GM19468 (cell line): Measurements from ENCODE around the gene USP20.

Experiments
- ATAC-seq: cut with Tn5 transposase; IDR thresholded peaks from one replicate; pipeline ENCODE4 v1.9.1; 2021; ENCODE audit warnings: mild to moderate bottlenecking, moderate library complexity, moderate number of reproducible peaks; ENCODE audit not compliant: unreplicated experiment; ENCODE audit errors: extremely low read depth

The USP20 gene

DNA sequence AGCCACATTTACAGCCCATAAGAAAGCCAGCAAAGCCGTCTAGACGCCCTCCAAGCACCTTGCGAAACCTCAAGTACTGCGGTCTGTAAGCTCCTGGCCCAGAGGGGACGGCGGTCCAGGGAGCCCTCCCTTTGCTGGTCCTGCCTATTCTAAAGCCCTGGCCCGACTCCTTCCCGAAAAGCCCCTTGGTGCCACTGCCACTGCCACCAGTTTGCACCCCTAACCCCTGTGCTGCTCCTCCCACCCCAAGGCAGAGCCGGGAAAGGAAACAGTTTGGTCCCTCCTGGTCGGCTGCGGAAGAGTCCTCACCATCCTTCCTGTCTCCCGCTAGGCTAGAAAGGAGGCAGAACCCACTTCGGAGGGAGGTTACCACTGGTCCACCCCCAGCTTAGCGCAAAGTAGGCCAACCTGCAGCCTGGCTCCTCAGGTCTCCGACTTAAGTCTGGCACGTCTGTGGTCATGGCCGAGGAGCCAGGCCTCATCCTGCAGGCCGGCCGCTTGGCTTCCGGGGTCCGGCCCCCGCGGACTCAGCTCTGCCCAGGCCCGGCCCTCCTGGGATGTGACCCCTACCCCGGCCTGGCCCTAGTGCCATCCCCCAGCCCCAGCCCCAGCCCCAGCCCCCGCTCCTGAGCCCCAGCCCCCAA, 12.2 kb upstream of the USP20 start:
- ATAC-seq, result no peak

GRCh38 chr9:129823542-129823934, 11.7 kb upstream of the USP20 start:
- ATAC-seq, result no peak

DNA sequence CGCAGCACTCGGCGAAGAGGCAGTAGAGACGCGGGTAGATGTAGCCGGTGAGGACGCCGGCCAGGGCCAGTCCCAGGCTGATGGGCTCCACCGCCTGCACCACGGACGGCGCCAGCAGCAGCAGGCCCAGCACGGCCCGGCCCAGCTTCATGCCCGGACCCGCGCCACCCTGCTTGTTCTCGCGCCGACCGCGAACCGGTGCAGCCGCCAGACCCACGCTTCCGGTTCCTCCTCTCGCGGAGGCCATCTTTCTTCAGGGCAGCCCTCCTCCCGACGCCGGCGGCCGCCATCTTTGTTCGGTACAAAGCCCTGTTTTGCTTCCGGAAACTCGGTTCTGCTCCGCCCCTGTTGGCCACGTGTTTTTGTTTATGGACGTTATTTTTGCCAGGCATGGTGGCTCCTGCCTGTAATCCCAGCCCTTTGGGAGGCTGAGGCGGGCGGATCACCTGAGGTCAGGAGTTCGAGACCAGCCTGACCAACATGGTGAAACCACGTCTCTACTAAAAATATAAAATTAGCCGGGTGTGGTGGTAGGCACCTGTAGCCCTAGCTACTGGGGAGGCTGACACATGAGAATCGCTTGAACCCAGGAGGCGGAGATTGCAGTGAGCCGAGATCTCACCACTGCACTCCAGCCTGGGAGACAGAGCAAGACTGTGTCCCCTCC, 11.2 kb upstream of the USP20 start, which contains the start of gene TOR1A:
TOR1A (minus strand) TSS at position 202 of the 667 bp plus-strand sequence; CDS start at position 151, 51 bp downstream.
- peak; percentile 78 for ATAC-seq

DNA sequence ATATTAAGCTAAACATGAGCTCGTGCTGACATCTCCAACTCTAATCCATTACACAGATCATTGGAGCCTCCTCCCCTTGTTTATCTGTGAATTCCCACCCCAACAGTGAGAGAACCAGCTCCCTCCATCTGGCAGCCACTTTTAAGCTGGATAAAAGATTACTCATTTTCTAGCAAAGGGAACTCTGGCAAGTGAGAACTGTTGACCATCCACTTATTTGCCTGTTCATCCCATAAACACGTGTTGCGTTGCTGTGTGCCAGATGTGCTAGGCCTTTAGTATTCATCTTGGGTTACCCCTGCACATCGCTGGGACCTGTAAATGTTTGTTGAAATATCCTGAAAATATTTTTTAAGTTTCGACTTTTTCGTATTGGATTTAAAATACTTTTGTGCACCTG, 8.9 kb upstream of the USP20 start:
- ATAC-seq, result no peak

- no peak for ATAC-seq
Observed at GRCh38 chr9:129826759-129827158, 8.5 kb upstream of the USP20 start.

DNA sequence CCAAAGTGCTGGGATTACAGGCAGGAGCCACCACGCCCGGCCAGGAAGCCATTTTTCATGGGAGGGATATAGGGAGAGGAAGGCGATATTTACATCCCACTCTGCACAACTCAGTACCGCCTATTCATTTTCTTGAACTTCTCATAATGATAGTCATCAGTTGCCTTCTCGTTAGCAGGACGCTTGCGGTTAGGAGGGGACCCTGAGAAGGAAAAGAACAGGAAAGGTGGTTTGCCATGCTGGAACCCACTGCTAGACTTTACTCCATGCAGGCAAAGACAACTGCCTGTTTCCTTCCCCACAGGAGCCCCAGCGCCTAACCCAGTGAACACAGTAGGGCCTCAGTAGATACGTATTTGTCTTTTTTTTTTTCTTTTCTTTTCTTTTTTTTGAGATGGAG, 7.2 kb upstream of the USP20 start:
- no peak for ATAC-seq

GRCh38 chr9:129828969-129829368, 6.3 kb upstream of the USP20 start:
- ATAC-seq, result no peak

DNA sequence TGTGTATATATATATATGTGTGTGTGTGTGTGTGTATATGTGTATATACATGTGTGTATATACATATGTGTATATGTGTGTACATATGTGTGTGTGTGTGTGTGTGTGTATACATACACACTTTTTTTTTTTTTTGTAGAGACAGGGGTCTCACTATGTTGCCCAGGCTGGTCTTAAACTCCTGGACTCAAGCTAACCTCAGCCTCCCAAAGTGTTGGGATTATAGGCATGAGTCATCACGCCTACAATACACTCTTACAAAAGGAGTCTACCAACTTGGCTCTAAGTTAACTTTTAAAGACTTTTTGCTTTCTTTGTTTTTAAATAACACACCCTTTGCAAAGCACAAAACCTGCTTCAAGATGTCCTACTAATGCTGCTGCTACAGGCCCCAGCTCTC, 2.3 kb upstream of the USP20 start:
- ATAC-seq, result no peak

DNA sequence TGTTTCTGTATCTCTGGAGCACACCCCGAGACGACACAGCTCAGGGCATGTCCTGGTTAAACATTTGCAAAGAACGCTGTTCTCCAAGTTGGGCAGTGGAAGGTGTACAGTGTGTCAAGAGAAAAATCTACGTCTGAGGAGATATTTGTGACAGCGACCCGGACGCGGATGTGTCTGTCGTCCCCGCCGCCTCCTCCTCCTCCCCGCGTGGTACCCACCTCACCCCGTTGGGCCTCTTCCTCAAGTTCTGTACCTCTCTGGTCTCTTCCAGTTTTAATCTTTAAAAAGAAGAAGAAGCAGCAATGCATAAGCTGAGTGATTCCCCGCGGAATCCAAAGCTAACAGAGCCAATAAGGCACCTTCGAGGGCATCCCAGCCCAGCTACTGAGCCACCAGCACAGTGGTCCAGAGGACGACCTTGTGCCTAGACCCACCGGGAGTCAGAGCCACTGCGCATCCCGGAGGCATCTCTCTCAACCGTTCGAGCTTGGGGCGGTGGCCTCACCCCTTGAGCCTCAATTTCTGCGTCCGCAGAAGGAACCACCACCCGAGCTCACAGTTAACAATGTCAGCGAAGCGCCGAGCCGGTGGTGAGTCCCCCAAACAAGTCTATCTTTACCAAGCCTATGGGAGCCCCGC, 650 bp upstream of the USP20 start:
- ATAC-seq, result no peak

GRCh38 chr9:129835860-129836223, 584 bp downstream of the USP20 start:
- ATAC-seq, result no peak

- no peak for ATAC-seq
Observed at GRCh38 chr9:129836311-129837007, 1.2 kb downstream of the USP20 start.

GRCh38 chr9:129838707-129839259, 3.5 kb downstream of the USP20 start:
- ATAC-seq, result no peak

DNA sequence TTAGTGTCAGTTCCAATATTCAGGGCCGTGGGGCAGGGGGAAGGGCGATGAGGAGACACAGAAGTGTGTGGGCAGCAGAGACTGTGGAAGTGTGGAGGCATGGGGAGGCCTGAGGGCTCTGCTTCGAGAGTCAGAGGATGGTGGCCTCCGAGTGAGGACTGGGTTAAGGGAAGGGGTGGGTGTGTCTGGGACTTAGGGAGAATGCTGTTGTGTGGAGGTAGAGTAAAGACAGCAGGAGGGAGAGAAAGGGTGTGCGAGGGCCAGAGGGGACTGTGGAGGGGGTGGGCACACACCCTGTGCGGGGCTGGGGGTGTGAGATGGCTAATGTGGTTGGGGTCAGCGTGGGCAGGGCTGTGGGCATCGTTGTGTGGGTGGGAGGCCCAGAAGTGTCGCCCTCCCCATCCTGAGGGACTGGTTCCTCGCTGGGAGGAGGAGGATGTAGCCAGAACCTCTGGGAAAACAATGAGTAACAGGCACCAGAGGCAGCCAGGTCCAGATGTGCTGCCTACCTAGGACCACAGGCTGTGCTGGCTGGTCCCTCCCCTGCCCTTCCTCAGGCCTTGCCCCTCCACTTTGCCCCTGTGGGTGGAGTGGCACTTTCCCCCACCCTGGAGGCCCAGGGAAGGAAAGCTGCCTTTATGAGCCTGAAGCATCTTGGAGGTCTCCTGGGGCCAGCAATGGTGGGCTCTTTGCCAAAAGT, 4.2 kb downstream of the USP20 start:
- no peak for ATAC-seq

DNA sequence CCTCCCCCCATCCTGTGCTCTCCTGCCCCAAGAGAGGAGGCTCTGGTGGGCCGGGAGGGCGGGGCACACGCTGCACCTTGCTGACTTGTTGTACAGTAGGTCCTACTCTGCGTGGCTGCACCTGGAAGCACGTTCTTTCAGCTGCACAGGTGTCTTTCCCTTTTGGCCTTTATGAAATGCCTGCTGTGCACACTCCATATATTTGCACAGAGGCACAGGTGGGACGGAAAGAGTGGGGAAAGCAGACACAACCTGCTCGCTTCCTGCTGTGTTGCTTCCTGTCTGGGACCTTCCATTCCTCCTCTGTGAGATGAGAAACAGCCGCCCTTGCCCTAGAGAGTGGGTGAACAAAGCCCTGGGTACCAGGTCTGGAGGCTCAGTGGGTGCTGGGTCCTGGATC, 4.8 kb downstream of the USP20 start:
- no peak for ATAC-seq

DNA sequence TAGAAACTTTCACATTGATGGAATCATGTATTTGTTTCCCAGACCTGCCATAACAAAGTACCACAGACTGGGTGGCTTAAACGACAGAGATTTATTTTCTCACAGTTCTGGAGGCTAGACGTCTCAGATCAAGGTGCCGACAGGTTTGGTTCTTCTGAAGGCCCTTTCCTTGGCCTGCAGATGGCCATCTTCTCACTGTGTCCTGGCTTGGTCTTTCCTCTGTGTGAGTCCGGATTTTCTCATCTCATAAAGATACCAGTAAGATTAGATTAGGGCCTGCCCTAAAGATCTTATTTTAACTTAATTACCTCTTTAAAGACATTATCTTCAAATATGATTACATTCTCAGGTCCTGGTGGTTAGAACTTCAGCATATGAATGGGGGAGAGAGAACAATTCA, 5.8 kb downstream of the USP20 start:
- no peak for ATAC-seq

DNA sequence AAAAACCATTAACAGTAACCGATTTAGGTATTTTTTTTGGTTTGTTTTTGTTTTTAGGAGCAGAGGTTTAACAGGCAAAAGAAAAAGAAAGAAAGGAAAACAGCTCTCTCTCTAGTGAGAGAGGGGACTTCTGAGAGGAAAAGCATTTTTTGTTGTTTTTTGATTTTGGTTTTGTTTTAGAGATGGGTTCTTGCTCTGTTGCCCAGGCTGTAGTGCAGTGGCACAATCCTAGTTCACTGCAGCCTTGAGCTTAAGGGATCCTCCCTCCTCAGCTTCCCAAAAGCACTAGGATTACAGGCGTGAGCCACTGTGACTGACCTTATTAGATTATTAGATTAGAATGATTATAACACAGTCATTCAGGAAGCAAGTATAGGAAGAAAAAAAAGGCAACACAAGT, 10.1 kb downstream of the USP20 start:
- ATAC-seq, result no peak

- no peak for ATAC-seq
Observed at GRCh38 chr9:129848712-129849441, 13.6 kb downstream of the USP20 start.

DNA sequence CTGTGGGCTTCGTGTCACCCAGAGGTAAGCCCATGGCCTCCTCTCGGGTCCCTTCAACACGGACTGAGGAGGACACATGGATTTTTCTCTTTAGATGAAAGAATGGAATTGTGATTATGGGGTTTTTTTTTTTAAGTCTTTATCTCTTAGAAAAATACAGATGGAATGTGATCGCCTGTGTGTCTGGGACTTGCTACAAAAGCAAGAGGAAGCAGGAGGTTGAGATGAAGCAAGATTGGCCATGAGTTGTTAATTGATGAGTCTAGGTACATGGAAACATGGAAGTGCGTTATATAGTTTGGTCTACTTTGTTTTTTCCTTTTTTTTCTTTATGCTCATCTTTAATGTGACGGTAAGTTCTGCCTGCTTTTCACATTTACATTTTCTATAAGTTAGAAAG, 14.6 kb downstream of the USP20 start:
- ATAC-seq, result no peak

DNA sequence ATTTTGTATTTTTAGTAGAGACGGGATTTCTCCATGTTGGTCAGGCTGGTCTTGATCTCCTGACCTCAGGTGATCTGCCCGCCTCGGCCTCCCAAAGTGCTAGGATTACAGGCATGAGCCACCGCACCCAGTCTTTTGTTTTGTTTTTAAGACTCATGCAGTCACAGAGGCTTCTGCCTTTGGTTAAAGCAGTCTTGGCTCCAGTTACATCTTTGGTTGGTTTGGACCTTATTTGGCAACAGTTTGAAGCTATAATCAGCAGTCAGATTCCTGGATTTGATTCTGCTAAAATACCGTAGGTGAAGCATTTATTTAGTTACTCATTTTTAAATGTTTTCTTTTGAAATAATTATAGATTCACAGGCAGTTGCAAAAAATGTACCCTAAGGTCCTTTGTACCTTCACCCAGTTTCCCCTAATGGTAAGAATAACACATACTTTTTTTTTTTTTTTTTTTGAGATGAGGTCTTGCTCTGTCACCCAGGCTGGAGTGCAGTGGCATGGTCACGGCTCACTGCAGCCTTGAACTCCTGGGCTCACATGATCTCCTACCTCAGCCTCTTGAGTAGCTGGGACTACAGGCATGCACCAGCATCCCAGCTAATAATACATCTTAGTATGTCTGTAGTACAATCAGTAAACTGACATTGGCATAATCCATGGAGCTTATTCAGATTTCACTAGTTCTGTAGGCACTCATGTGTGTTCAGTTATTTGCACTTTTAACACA, 15.7 kb downstream of the USP20 start:
- no peak for ATAC-seq
